Thoracic aorta (tissue), 2 donors: ENCODE data around the gene PRKACB. TPM values are rescaled to one million over a fixed set of nuclear protein-coding genes. Genes with fewer than 3 reads are reported as not detected.

Source experiments
- ATAC-seq: fragments of 150-250 bp; one replicate; pipeline ENCODE4 v1.8.0; 2017; ENCODE audit warnings: low read depth; ENCODE audit not compliant: insufficient number of reproducible peaks, low FRiP score
- DNase-seq: peaks from one replicate; pipeline ENCODE4 v3.0.0-alpha.2; 2020; ENCODE audit warnings: low spot score
- H3K27ac ChIP-seq, 2 donors: fragments of 200-600 bp; sonication (generic); 1 replicate in 1 of 2; 2 replicates in 1 of 2; pipeline ENCODE4 v1.5.1; 2016; ENCODE audit warnings: mild to moderate bottlenecking in 2 of 2, moderate library complexity in 2 of 2
- H3K27me3 ChIP-seq: fragments of 200-600 bp; sonication (generic); replicated peaks from 2 replicates; pipeline ENCODE4 v1.6.0; 2016; ENCODE audit warnings: mild to moderate bottlenecking; ENCODE audit not compliant: insufficient read depth
- H3K36me3 ChIP-seq: fragments of 200-600 bp; sonication (generic); one replicate; pipeline ENCODE4 v1.5.1; 2016
- H3K4me1 ChIP-seq, 2 donors: fragments of 200-600 bp; sonication (generic); 1 replicate in 1 of 2; 2 replicates in 1 of 2; pipeline versions ENCODE4 v1.5.1 to v1.6.0; 2016; ENCODE audit warnings: low read depth in 2 of 2, mild to moderate bottlenecking in 1 of 2; ENCODE audit not compliant: control insufficient read depth in 1 of 2
- H3K4me3 ChIP-seq: fragments of 200-600 bp; sonication (generic); 2 replicates; pipeline ENCODE4 v1.5.1; 2016; ENCODE audit warnings: mild to moderate bottlenecking
- H3K9me3 ChIP-seq: fragments of 200-600 bp; sonication (generic); 2 replicates; pipeline ENCODE4 v1.5.1; 2016
- CTCF ChIP-seq: fragments of 200-600 bp; sonication (generic); IDR thresholded peaks from one replicate; pipeline ENCODE4 v1.5.1; 2019; ENCODE audit warnings: antibody characterized with exemption
- total RNA-seq, 2 donors: library from RNA; depleted of rRNA; stranded (reverse); fragments of >200 nt; gene quantifications; one replicate each; pipeline versions ENCODE4 v1.1.0 to v1.2.3, GENCODE V29; 2016

PRKACB gene
- total RNA-seq, 2 donors from 2014 or later = 27.3 to 32.2 TPM

GRCh38 chr1:84271441-84272151, 127.5 kb downstream of the PRKACB start:
- no peaks in the 10 kb centered on the region for H3K4me1 ChIP-seq
- TF ChIP-seq CTCF = no peak
- ATAC-seq = no peak

DNA sequence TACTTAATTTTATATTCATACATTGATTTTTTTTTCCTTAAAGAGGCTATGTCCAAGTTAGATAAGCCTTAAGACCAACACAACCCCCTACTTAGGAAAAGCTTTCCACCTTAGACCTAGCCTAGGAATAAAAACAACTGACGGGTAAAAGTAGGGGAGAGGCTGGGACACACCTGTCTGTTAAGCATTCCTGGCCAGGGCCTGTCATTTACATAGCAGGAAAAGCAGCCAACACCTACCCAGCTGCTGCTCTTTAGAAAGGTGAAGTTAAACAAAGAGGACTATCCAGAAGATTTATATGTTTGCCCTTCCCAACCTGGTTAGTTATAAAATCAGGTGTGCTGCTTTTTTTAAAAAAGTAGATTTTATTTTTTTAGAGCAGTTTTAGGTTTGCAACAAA, 128.3 kb downstream of the PRKACB start:
- Histone ChIP-seq H3K4me1 (no peaks in the 10 kb centered on the region), H3K4me3 (no peak overlapping the region), H3K9me3 (no peaks in the 10 kb centered on the region), H3K27me3 (no peaks in the 10 kb centered on the region), H3K27ac (no peak overlapping the region), H3K36me3 (no peaks in the 10 kb centered on the region)
- DNase-seq (no peak), ATAC-seq (no peak)
- TF ChIP-seq CTCF = no peak

More at GRCh38 chr1:84271441-84272151, 127.5 kb downstream of the PRKACB start:
- Histone ChIP-seq H3K27ac (no peak overlapping the region), H3K27me3 (no peaks in the 10 kb centered on the region), H3K9me3 (no peaks in the 10 kb centered on the region), H3K36me3 (no peaks in the 10 kb centered on the region), H3K4me3 (no peak overlapping the region)
- DNase-seq = no peak

- no peaks in the 10 kb centered on the region for H3K27me3 ChIP-seq
- ATAC-seq (no peak), DNase-seq (no peak)
- H3K36me3 ChIP-seq = no peaks in the 10 kb centered on the region
- no peak overlapping the region for H3K4me3 ChIP-seq
- H3K27ac ChIP-seq = no peak overlapping the region
- no peaks in the 10 kb centered on the region for H3K9me3 ChIP-seq
- H3K4me1 ChIP-seq = no peaks in the 10 kb centered on the region
- no peak for TF ChIP-seq CTCF
Measured at GRCh38 chr1:84277343-84278059, 133.4 kb downstream of the PRKACB start.

- ATAC-seq = no peak
Measured at GRCh38 chr1:84278905-84279304, 134.8 kb downstream of the PRKACB start.

More at GRCh38 chr1:84278905-84279304, 134.8 kb downstream of the PRKACB start:
- TF ChIP-seq CTCF = no peak
- no peaks in the 10 kb centered on the region for H3K9me3 ChIP-seq
- H3K27me3 ChIP-seq = no peaks in the 10 kb centered on the region
- H3K27ac ChIP-seq = no peak overlapping the region
- no peak overlapping the region for H3K4me3 ChIP-seq
- DNase-seq = no peak
- no peaks in the 10 kb centered on the region for H3K4me1 ChIP-seq
- no peaks in the 10 kb centered on the region for H3K36me3 ChIP-seq
